Neuronal stem cell (in vitro differentiated cells): ENCODE results near the gene SKIDA1.

Experiments used
- DNase-seq: peaks from one replicate; pipeline ENCODE4 v3.0.0-alpha.2; 2013; ENCODE audit warnings: low spot score
- H2AFZ ChIP-seq: one replicate; pipeline ENCODE4 v1.6.1; 2013; ENCODE audit warnings: mild to moderate bottlenecking, low read length, inconsistent platforms
- H2AK5ac ChIP-seq: 2 replicates; pipeline ENCODE4 v1.6.1; 2013; ENCODE audit warnings: low read depth, mild to moderate bottlenecking, inconsistent platforms, low read length, moderate library complexity, mixed read lengths
- H2BK120ac ChIP-seq: 2 replicates; pipeline ENCODE4 v1.6.1; 2013; ENCODE audit warnings: low read depth, mild to moderate bottlenecking, inconsistent platforms, low read length, moderate library complexity, mixed read lengths
- H2BK12ac ChIP-seq: one replicate; pipeline ENCODE4 v1.6.1; 2013; ENCODE audit warnings: low read length, inconsistent platforms
- H2BK15ac ChIP-seq: 2 replicates; pipeline ENCODE4 v1.6.1; 2013; ENCODE audit warnings: mild to moderate bottlenecking, low read length, inconsistent platforms, mixed read lengths
- H2BK5ac ChIP-seq: one replicate; pipeline ENCODE4 v1.6.1; 2013; ENCODE audit warnings: inconsistent platforms, mild to moderate bottlenecking, low read length, moderate library complexity
- H3K14ac ChIP-seq: one replicate; pipeline ENCODE4 v1.6.1; 2013; ENCODE audit warnings: low read length, inconsistent platforms
- H3K18ac ChIP-seq: 2 replicates; pipeline ENCODE4 v1.6.1; 2013; ENCODE audit warnings: low read length, inconsistent platforms
- H3K23ac ChIP-seq: 2 replicates; pipeline ENCODE4 v1.6.1; 2013; ENCODE audit warnings: low read depth, mild to moderate bottlenecking, mixed read lengths, low read length, inconsistent platforms; ENCODE audit not compliant: poor library complexity
- H3K27ac ChIP-seq: replicated peaks from 3 replicates; pipeline ENCODE4 v1.5.1; 2013; ENCODE audit warnings: low read length, inconsistent platforms
- H3K27me3 ChIP-seq, 3 experiments: 2 replicates each; pipeline ENCODE4 v1.6.1; 2013; ENCODE audit warnings: low read length in 3 of 3, mild to moderate bottlenecking in 2 of 3, inconsistent platforms in 1 of 3, low read depth in 1 of 3, mixed read lengths in 1 of 3, moderate library complexity in 1 of 3; ENCODE audit not compliant: control insufficient read depth in 3 of 3, insufficient read depth in 3 of 3
- H3K36me3 ChIP-seq, 2 donors: replicated peaks in 1 of 2; 2 replicates each; pipeline ENCODE4 v1.6.1; 2013; ENCODE audit warnings: low read length in 2 of 2; ENCODE audit not compliant: control insufficient read depth in 2 of 2, insufficient read depth in 2 of 2
- H3K4ac ChIP-seq: 2 replicates; pipeline ENCODE4 v1.6.1; 2013; ENCODE audit warnings: inconsistent platforms, mild to moderate bottlenecking, low read length, moderate library complexity
- H3K4me1 ChIP-seq, 2 donors: 1 replicate in 1 of 2; 2 replicates in 1 of 2; pipeline ENCODE4 v1.6.1; 2013; ENCODE audit warnings: low read length in 2 of 2, low read depth in 1 of 2; ENCODE audit not compliant: control insufficient read depth in 2 of 2, insufficient read depth in 1 of 2
- H3K4me2 ChIP-seq: one replicate; pipeline ENCODE4 v1.6.1; 2013; ENCODE audit warnings: mild to moderate bottlenecking, low read length, inconsistent platforms; ENCODE audit not compliant: insufficient read depth, poor library complexity, severe bottlenecking
- H3K4me3 ChIP-seq, 2 donors: 2 replicates each; pipeline ENCODE4 v1.5.1; 2013; ENCODE audit warnings: low read length in 2 of 2, mild to moderate bottlenecking in 2 of 2, inconsistent platforms in 1 of 2, moderate library complexity in 1 of 2
- H3K79me1 ChIP-seq: one replicate; pipeline ENCODE4 v1.6.1; 2013; ENCODE audit warnings: low read depth, mild to moderate bottlenecking, inconsistent platforms, low read length, moderate library complexity
- H3K9ac ChIP-seq: one replicate; pipeline ENCODE4 v1.6.1; 2013; ENCODE audit warnings: mild to moderate bottlenecking, low read depth, low read length, inconsistent platforms; ENCODE audit not compliant: poor library complexity
- H3K9me3 ChIP-seq, 2 donors: replicated peaks in 1 of 2; 2 replicates each; pipeline versions ENCODE3 to v1.6.1; 2013; ENCODE audit warnings: low read length in 2 of 2, mild to moderate bottlenecking in 2 of 2, inconsistent platforms in 1 of 2, low read depth in 1 of 2, mixed read lengths in 1 of 2, moderate library complexity in 1 of 2; ENCODE audit not compliant: control insufficient read depth in 2 of 2, insufficient read depth in 1 of 2
- H4K8ac ChIP-seq: one replicate; pipeline ENCODE4 v1.6.1; 2013; ENCODE audit warnings: low read depth, mild to moderate bottlenecking, inconsistent platforms, low read length, moderate library complexity
- H4K91ac ChIP-seq: one replicate; pipeline ENCODE4 v1.6.1; 2013; ENCODE audit warnings: low read length, low read depth, mild to moderate bottlenecking, inconsistent platforms; ENCODE audit not compliant: poor library complexity
- WGBS, 2 donors: extraction: QIAGEN DNeasy Blood & Tissue Kit; methylation state at CpG; one replicate each; pipeline ENCODE4 v1.1.7; 2013; ENCODE audit warnings: missing lambda C conversion rate in 2 of 2, mixed read lengths in 1 of 2; ENCODE audit not compliant: insufficient read length in 2 of 2, insufficient replicate concordance in 1 of 2; ENCODE audit errors: extremely low coverage in 2 of 2; 5-methylcytosine and 5-hydroxymethylcytosine counted together

Gene SKIDA1

GRCh38 chr10:21508706-21509331 lies 16.7 kb downstream of the SKIDA1 start:
- Histone ChIP-seq H2BK15ac (no peak overlapping the region), H3K4ac (no peak overlapping the region), H2BK5ac (peak overlapping the region; percentile 97), H2BK12ac (no peak overlapping the region), H3K4me2 (peak overlapping the region; percentile 78), H3K9me3 (no peaks in the 10 kb centered on the region), H3K4me1 (peaks cover 26 to 31% of the 10 kb centered on the region in 2 donors), H3K27ac (peak overlapping the region; percentile 94), H2BK120ac (peak overlapping the region; percentile 56), H3K9ac (peak overlapping the region; percentile 55), H4K8ac (no peak overlapping the region), H3K14ac (no peak overlapping the region), H2AK5ac (peak overlapping the region; percentile 99), H3K27me3 (no peaks in the 10 kb centered on the region), H3K18ac (peak overlapping the region; percentile 94), H3K4me3 (peak overlapping the region; percentile 78 to 86), H4K91ac (no peak overlapping the region), H3K23ac (no peak overlapping the region), H2AFZ (no peak overlapping the region), H3K79me1 (no peaks in the 10 kb centered on the region), H3K36me3 (peaks cover 2 to 29% of the 10 kb centered on the region in 2 donors)
- no peak for DNase-seq
- WGBS, 2 donors: no CpG with 5 or more reads among the region's 43 CpGs

- Histone ChIP-seq H3K4me3 (peak overlapping the region; percentile 58 to 86), H3K27ac (peak overlapping the region; percentile 94)
Observed at GRCh38 chr10:21507150-21507549, 18.3 kb downstream of the SKIDA1 start.

GRCh38 chr10:21506351-21506750 lies 19.1 kb downstream of the SKIDA1 start:
- Histone ChIP-seq H3K79me1 (no peaks in the 10 kb centered on the region), H3K4me3 (no peak overlapping the region), H3K23ac (no peak overlapping the region), H3K36me3 (peaks cover 0 to 5% of the 10 kb centered on the region in 2 donors), H3K18ac (peak overlapping the region; percentile 49), H3K27me3 (no peaks in the 10 kb centered on the region), H2AK5ac (no peak overlapping the region), H4K8ac (no peak overlapping the region), H2BK120ac (no peak overlapping the region), H4K91ac (no peak overlapping the region), H2AFZ (no peak overlapping the region), H2BK15ac (no peak overlapping the region), H3K4ac (no peak overlapping the region), H3K14ac (no peak overlapping the region), H3K27ac (peak overlapping the region; percentile 7), H3K9me3 (no peaks in the 10 kb centered on the region), H3K4me2 (no peak overlapping the region), H3K9ac (no peak overlapping the region), H3K4me1 (peaks cover 42 to 54% of the 10 kb centered on the region in 2 donors), H2BK5ac (no peak overlapping the region), H2BK12ac (no peak overlapping the region)
- WGBS, 2 donors: no CpG with 5 or more reads among the region's 3 CpGs
- DNase-seq: no peak

More at GRCh38 chr10:21507150-21507549, 18.3 kb downstream of the SKIDA1 start:
- H2BK12ac ChIP-seq: no peak overlapping the region
- no peaks in the 10 kb centered on the region for H3K79me1 ChIP-seq
- DNase-seq: no peak
- no peak overlapping the region for H3K9ac ChIP-seq
- no peak overlapping the region for H3K23ac ChIP-seq
- H3K27me3 ChIP-seq: no peaks in the 10 kb centered on the region
- peaks cover 0 to 13% of the 10 kb centered on the region in 2 donors for H3K36me3 ChIP-seq
- H3K9me3 ChIP-seq: no peaks in the 10 kb centered on the region
- WGBS, 2 donors: no CpG with 5 or more reads among the region's 21 CpGs
- H2BK15ac ChIP-seq: no peak overlapping the region
- no peak overlapping the region for H2AK5ac ChIP-seq
- no peak overlapping the region for H3K4ac ChIP-seq
- no peak overlapping the region for H4K8ac ChIP-seq
- no peak overlapping the region for H2AFZ ChIP-seq
- H3K4me2 ChIP-seq: peak overlapping the region; percentile 45
- H2BK120ac ChIP-seq: no peak overlapping the region
- no peak overlapping the region for H4K91ac ChIP-seq
- H2BK5ac ChIP-seq: peak overlapping the region; percentile 1
- H3K18ac ChIP-seq: peak overlapping the region; percentile 76
- H3K4me1 ChIP-seq: peaks cover 35 to 46% of the 10 kb centered on the region in 2 donors
- H3K14ac ChIP-seq: no peak overlapping the region

- H3K4me1 ChIP-seq: peaks cover 48 to 60% of the 10 kb centered on the region in 2 donors
- H4K8ac ChIP-seq: no peak overlapping the region
- H3K36me3 ChIP-seq: no peaks in the 10 kb centered on the region
- H2AK5ac ChIP-seq: no peak overlapping the region
- no peak overlapping the region for H2BK15ac ChIP-seq
- H3K4me2 ChIP-seq: no peak overlapping the region
- H2BK12ac ChIP-seq: no peak overlapping the region
- no peak overlapping the region for H2BK5ac ChIP-seq
- DNase-seq: no peak
- no peak overlapping the region for H4K91ac ChIP-seq
- H3K27ac ChIP-seq: peak overlapping the region; percentile 12
- no peak overlapping the region for H2AFZ ChIP-seq
- H3K4me3 ChIP-seq: no peak overlapping the region
- no peak overlapping the region for H3K23ac ChIP-seq
- H3K18ac ChIP-seq: no peak overlapping the region
- H3K4ac ChIP-seq: no peak overlapping the region
- no CpG with 5 or more reads among the region's 4 CpGs for WGBS, 2 donors
- no peak overlapping the region for H3K14ac ChIP-seq
- H3K27me3 ChIP-seq: no peaks in the 10 kb centered on the region
- H3K79me1 ChIP-seq: no peaks in the 10 kb centered on the region
- no peaks in the 10 kb centered on the region for H3K9me3 ChIP-seq
- no peak overlapping the region for H3K9ac ChIP-seq
- H2BK120ac ChIP-seq: no peak overlapping the region
Observed at GRCh38 chr10:21505711-21506278, 19.7 kb downstream of the SKIDA1 start.
